SK-N-MC (cell line): ENCODE results near the gene PPM1L.
A peak's percentile ranks its signal among the peaks of the same experiment; 100 is the strongest.
"Not testable (repeated sequence)": the region's sequence is repeated elsewhere in the genome, so short reads cannot be mapped to it uniquely, and the experiment has no call there.

Experiments used
- DNase-seq: peaks from one replicate; pipeline ENCODE4 v3.0.0-alpha.2; 2011; ENCODE audit warnings: low read depth, low spot score
- H3K27ac ChIP-seq: fragments of 200-600 bp; sonication (generic); 2 replicates; pipeline ENCODE4 v1.5.1; 2016; ENCODE audit warnings: mixed run types
- H3K36me3 ChIP-seq: fragments of 200-600 bp; sonication (generic); 2 replicates; pipeline ENCODE4 v1.6.1; 2017; ENCODE audit warnings: antibody characterized with exemption, low read length, mixed read lengths; ENCODE audit not compliant: insufficient read depth
- H3K4me3 ChIP-seq: fragments of 200-600 bp; sonication (generic); 2 replicates; pipeline ENCODE4 v1.5.1; 2016
- H3K9ac ChIP-seq: fragments of 200-600 bp; sonication (generic); 2 replicates; pipeline ENCODE4 v1.8.0; 2017; ENCODE audit warnings: mixed run types, mixed read lengths; ENCODE audit not compliant: insufficient read length
- H3K9me3 ChIP-seq: fragments of 200-600 bp; sonication (generic); 2 replicates; pipeline ENCODE4 v1.6.1; 2017; ENCODE audit warnings: low read depth, mild to moderate bottlenecking, antibody characterized with exemption, low read length, moderate library complexity, mixed read lengths
- EZH2 ChIP-seq: fragments of 200-600 bp; sonication (generic); IDR thresholded peaks from one replicate; pipeline ENCODE4 v1.6.1; 2017; ENCODE audit warnings: antibody characterized with exemption
- FOXP2 ChIP-seq: optimal IDR thresholded peaks from 2 replicates; pipeline ENCODE3; 2011; ENCODE audit warnings: mild to moderate bottlenecking, moderate library complexity; ENCODE audit not compliant: insufficient read depth; ENCODE audit errors: extremely low read length, control extremely low read depth
- POLR2AphosphoS5 ChIP-seq: IDR thresholded peaks from 2 replicates; pipeline ENCODE4 v1.6.1; 2012; ENCODE audit warnings: mild to moderate bottlenecking, low read depth, low read length, borderline replicate concordance

PPM1L gene

GRCh38 chr3:160968761-160969160 lies 212.7 kb downstream of the PPM1L start:
- no peak overlapping the region for H3K4me3 ChIP-seq
- H3K9me3 ChIP-seq = no peaks in the 10 kb centered on the region
- DNase-seq = no peak
- no peak overlapping the region for H3K9ac ChIP-seq
- TF ChIP-seq EZH2 (no peak), POLR2AphosphoS5 (no peak), FOXP2 (no peak)
- H3K36me3 ChIP-seq = no peaks in the 10 kb centered on the region
- H3K27ac ChIP-seq = no peak overlapping the region; the same call in 1 of the 2 replicates

DNA sequence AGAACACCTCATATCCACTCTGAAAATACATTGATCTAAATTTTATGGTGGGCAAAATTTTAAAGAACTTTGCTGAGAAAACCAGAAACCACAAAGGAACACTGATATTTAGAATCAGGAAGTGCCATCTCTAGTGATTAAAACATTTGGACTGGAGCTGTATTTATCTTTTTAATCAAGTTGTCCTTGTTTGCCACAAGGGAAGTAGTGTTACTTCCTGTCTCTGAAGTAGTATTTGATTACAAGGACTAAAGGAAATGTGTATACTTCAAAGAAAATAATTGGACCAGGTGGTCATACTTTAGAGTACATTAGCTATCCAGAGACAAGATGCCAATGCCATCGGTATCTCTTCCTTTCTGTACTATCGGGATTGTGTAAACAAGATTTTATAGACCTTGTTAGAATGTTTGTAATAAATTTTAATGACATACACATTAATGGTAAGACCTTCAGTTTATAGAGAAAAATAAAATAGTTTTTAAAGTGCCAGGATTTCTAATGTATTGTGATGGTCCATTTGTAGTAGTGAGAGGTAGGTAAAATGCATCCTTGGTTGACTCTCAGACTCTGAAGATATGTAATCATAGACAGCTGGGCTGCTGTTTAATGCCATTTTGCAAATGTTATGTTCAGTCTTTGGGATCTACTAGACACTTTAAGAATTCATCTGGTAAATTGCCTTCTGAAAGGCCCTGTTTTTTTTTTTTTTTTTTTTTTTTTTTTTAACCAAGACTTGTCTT lies 217.2 kb downstream of the PPM1L start:
- peak overlapping the region; percentile 0; the same call in 1 of the 2 replicates for H3K4me3 ChIP-seq
- DNase-seq = no peak
- no peaks in the 10 kb centered on the region for H3K9me3 ChIP-seq
- H3K36me3 ChIP-seq = no peaks in the 10 kb centered on the region
- H3K9ac ChIP-seq = no peak overlapping the region
- no peak overlapping the region for H3K27ac ChIP-seq
- TF ChIP-seq EZH2 (no peak), POLR2AphosphoS5 (no peak), FOXP2 (no peak)

GRCh38 chr3:160977773-160978172 lies 221.7 kb downstream of the PPM1L start:
- no peak for DNase-seq
- TF ChIP-seq POLR2AphosphoS5 (no peak), EZH2 (no peak), FOXP2 (no peak)
- no peak overlapping the region for H3K9ac ChIP-seq
- H3K9me3 ChIP-seq = no peaks in the 10 kb centered on the region
- no peak overlapping the region for H3K27ac ChIP-seq
- H3K36me3 ChIP-seq = no peaks in the 10 kb centered on the region
- no peak overlapping the region for H3K4me3 ChIP-seq

- H3K4me3 ChIP-seq = no peak overlapping the region
- no peak for DNase-seq
- no peaks in the 10 kb centered on the region for H3K9me3 ChIP-seq
- no peaks in the 10 kb centered on the region for H3K36me3 ChIP-seq
- no peak overlapping the region for H3K9ac ChIP-seq
- H3K27ac ChIP-seq = no peak overlapping the region
- TF ChIP-seq POLR2AphosphoS5 (no peak), FOXP2 (no peak), EZH2 (no peak)
Observed at GRCh38 chr3:160980740-160981139, 224.7 kb downstream of the PPM1L start.

DNA sequence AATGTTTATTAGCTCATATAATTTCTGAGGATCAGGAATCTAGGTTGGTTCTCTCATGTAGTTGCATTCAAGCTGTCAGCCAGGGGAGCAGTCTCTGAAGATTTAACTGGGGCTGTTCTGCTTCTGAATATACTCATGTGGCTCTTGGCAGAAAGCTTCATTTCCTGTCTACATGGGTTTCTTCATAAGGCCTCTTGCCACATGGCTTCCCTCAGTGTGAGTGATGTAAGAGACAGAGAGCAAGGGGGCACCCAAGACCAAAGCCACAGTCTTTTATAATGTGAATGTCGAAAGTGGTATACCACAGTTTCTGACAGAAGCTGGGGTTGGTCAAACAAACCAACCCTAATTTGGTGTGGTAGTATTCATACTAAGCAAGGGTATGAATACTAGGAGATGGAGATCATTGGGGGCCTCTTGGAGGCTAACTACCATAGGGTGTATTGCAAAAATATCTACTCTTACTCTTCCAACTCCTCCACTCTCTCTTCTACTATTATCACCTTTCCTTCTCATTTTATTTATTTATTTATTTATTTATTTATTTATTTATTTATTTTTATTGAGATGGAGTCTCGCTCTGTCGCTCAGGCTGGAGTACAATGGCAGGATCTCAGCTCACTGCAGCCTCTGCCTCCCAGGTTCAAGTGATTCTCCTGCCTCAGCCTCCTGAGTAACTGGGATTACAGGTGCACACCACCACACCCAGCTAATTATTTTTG lies 225.3 kb downstream of the PPM1L start:
- Histone ChIP-seq H3K27ac (no peak overlapping the region), H3K4me3 (no peak overlapping the region), H3K9ac (no peak overlapping the region), H3K9me3 (no peaks in the 10 kb centered on the region), H3K36me3 (no peaks in the 10 kb centered on the region)
- TF ChIP-seq EZH2 (no peak), FOXP2 (no peak), POLR2AphosphoS5 (no peak)
- DNase-seq = no peak

- H3K27ac ChIP-seq = no peak overlapping the region
- no peaks in the 10 kb centered on the region for H3K9me3 ChIP-seq
- no peak overlapping the region for H3K4me3 ChIP-seq
- H3K9ac ChIP-seq = no peak overlapping the region
- TF ChIP-seq FOXP2 = no peak
- no peak for TF ChIP-seq POLR2AphosphoS5
- no peak for TF ChIP-seq EZH2
- H3K36me3 ChIP-seq = no peaks in the 10 kb centered on the region
- no peak for DNase-seq
Observed at GRCh38 chr3:160982491-160982890, 226.5 kb downstream of the PPM1L start.

DNA sequence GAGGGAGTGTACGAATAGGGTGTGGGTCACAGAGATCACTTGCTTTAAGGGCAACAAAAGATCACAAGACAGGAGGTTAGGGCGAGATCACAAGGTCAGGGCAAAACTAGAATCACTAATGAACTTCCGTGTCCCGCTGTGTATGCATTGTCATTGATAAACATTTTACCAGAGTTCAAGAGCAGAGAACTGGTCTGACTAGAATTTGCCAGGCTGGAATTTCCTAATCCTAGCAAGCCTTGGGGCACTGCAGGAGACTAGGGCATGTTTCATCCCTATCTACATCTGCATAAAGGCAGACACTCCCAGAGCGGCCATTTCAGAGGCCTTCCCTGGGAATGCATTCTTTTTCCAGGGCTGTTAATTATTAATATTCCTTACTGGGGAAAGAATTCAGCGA lies 227.9 kb downstream of the PPM1L start:
- not testable (repeated sequence) for H3K36me3 ChIP-seq, DNase-seq, H3K4me3 ChIP-seq, H3K9me3 ChIP-seq, H3K9ac ChIP-seq, H3K27ac ChIP-seq

- Histone ChIP-seq H3K9me3 (no peaks in the 10 kb centered on the region), H3K36me3 (no peaks in the 10 kb centered on the region), H3K4me3 (no peak overlapping the region), H3K9ac (no peak overlapping the region), H3K27ac (no peak overlapping the region)
- no peak for TF ChIP-seq EZH2
- TF ChIP-seq POLR2AphosphoS5 = no peak
- no peak for DNase-seq
Observed at GRCh38 chr3:160986069-160986468, 230.0 kb downstream of the PPM1L start.
